Measurements from ENCODE around the gene CSAG2. TPM values are rescaled to one million over a fixed set of nuclear protein-coding genes. Genes with fewer than 3 reads are reported as not detected.

Gene CSAG2
- total RNA-seq, 2 donors from 2014 or later: 0.35 TPM; not detected in 1

GRCh38 chrX:152674135-152674534, 34.9 kb downstream of the CSAG2 start:
- 80% methylated on average over 1 of the region's 2 CpGs; no CpG with 5 or more reads in 1 of the 2 experiments for WGBS, 2 experiments (ENCODE audit: insufficient coverage in 1 of 2, insufficient read length in 1 of 2)
- H3K4me1 Mint-ChIP-seq: no peaks in the 10 kb centered on the region

DNA sequence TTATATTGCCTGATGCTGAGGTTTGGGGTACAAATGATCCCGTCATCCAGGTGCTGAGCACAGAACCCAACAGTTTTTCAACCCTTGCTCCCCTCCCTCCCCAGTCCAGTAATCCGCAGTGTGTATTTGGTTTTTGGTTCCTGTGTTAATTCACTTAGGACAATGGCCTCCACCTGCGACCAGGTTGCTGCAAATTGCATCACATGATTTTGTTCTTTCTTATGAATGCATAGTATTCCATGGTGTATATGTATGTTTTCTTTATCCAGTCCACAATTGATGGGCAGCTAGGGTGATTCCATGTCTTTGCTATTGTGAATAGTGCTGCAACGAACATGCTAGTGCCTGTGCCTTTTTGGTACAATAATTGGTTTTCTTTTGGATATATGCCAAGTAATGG, 46.0 kb downstream of the CSAG2 start:
- Mint-ChIP-seq H3K36me3 (ENCODE audit: low read depth) (no peaks in the 10 kb centered on the region), H3K4me1 (no peaks in the 10 kb centered on the region), H3K9me3 (peaks cover 34% of the 10 kb centered on the region), H3K27ac (no peak overlapping the region), H3K4me3 (no peak overlapping the region), H3K27me3 (ENCODE audit: insufficient read depth) (no peaks in the 10 kb centered on the region)
- no peak for TF ChIP-seq CTCF (conservative IDR thresholded peaks at IDR 0.05)
- no peak overlapping the region for H3K4me3 ChIP-seq (ENCODE audit: low read length)
- H3K9me3 ChIP-seq (ENCODE audit: control insufficient read depth, low read length): no peaks in the 10 kb centered on the region
- H3K27ac ChIP-seq (ENCODE audit: low read depth, low read length): no peak overlapping the region
- H3K27me3 ChIP-seq (ENCODE audit: control insufficient read depth, insufficient read depth, low read length, poor library complexity, severe bottlenecking): no peaks in the 10 kb centered on the region
- no peaks in the 10 kb centered on the region for H3K36me3 ChIP-seq (ENCODE audit: control insufficient read depth, insufficient read depth, low read length)
- H3K9ac ChIP-seq (ENCODE audit: extremely low read depth, low read length, poor library complexity, severe bottlenecking): no peak overlapping the region
- WGBS, 2 experiments (ENCODE audit: insufficient coverage in 1 of 2, insufficient read length in 1 of 2): 80% methylated on average over 1 of the region's 4 CpGs; no CpG with 5 or more reads in 1 of the 2 experiments
- H3K4me1 ChIP-seq (ENCODE audit: control insufficient read depth, insufficient read depth, low read length): no peaks in the 10 kb centered on the region
- DNase-seq: no peak

More at GRCh38 chrX:152674135-152674534, 34.9 kb downstream of the CSAG2 start:
- no peaks in the 10 kb centered on the region for H3K4me1 ChIP-seq (ENCODE audit: control insufficient read depth, insufficient read depth, low read length)
- Mint-ChIP-seq H3K9me3 (peaks cover 45% of the 10 kb centered on the region), H3K27me3 (ENCODE audit: insufficient read depth) (peaks cover 19% of the 10 kb centered on the region), H3K27ac (no peak overlapping the region), H3K36me3 (ENCODE audit: low read depth) (no peaks in the 10 kb centered on the region), H3K4me3 (no peak overlapping the region)
- no peak for DNase-seq
- H3K27me3 ChIP-seq (ENCODE audit: control insufficient read depth, insufficient read depth, low read length, poor library complexity, severe bottlenecking): no peaks in the 10 kb centered on the region
- H3K36me3 ChIP-seq (ENCODE audit: control insufficient read depth, insufficient read depth, low read length): no peaks in the 10 kb centered on the region
- H3K27ac ChIP-seq (ENCODE audit: low read depth, low read length): no peak overlapping the region
- TF ChIP-seq CTCF (conservative IDR thresholded peaks at IDR 0.05): no peak
- no peaks in the 10 kb centered on the region for H3K9me3 ChIP-seq (ENCODE audit: control insufficient read depth, low read length)
- H3K4me3 ChIP-seq (ENCODE audit: low read length): no peak overlapping the region
- H3K9ac ChIP-seq (ENCODE audit: extremely low read depth, low read length, poor library complexity, severe bottlenecking): no peak overlapping the region

- no peak overlapping the region for H3K4me3 ChIP-seq (ENCODE audit: low read length)
- peak; percentile 64 for TF ChIP-seq CTCF (conservative IDR thresholded peaks at IDR 0.05)
- no peak overlapping the region for H3K27ac ChIP-seq (ENCODE audit: low read depth, low read length)
- H3K4me1 Mint-ChIP-seq: no peaks in the 10 kb centered on the region
- no peaks in the 10 kb centered on the region for H3K9me3 ChIP-seq (ENCODE audit: control insufficient read depth, low read length)
- H3K4me3 Mint-ChIP-seq: no peak overlapping the region
- no peaks in the 10 kb centered on the region for H3K27me3 ChIP-seq (ENCODE audit: control insufficient read depth, insufficient read depth, low read length, poor library complexity, severe bottlenecking)
- H3K36me3 ChIP-seq (ENCODE audit: control insufficient read depth, insufficient read depth, low read length): no peaks in the 10 kb centered on the region
- H3K27ac Mint-ChIP-seq: no peak overlapping the region
- peaks cover 36% of the 10 kb centered on the region for H3K9me3 Mint-ChIP-seq
- H3K36me3 Mint-ChIP-seq (ENCODE audit: low read depth): no peaks in the 10 kb centered on the region
- 67% methylated on average over 2 of the region's 2 CpGs; no CpG with 5 or more reads in 1 of the 2 experiments for WGBS, 2 experiments (ENCODE audit: insufficient coverage in 1 of 2, insufficient read length in 1 of 2)
- H3K4me1 ChIP-seq (ENCODE audit: control insufficient read depth, insufficient read depth, low read length): no peaks in the 10 kb centered on the region
- H3K27me3 Mint-ChIP-seq (ENCODE audit: insufficient read depth): no peaks in the 10 kb centered on the region
- DNase-seq: peak; percentile 70
- no peak overlapping the region for H3K9ac ChIP-seq (ENCODE audit: extremely low read depth, low read length, poor library complexity, severe bottlenecking)
These were observed 50.8 kb downstream of the CSAG2 start for GRCh38 chrX:152658302-152658701.

Other genes with a start within 250 kb of the CSAG2 start
- 1 to 10 TPM; 1.7 TPM for gene GABRQ, start 71.4 kb downstream of the CSAG2 start, total RNA-seq
- gene MAGEA3, start 10.5 kb downstream of the CSAG2 start, total RNA-seq: not detected
- not detected for gene MAGEA2B, start 5.4 kb upstream of the CSAG2 start, total RNA-seq
- gene CSAG1, start 24.4 kb upstream of the CSAG2 start, total RNA-seq: not detected
- not detected for gene MAGEA12, start 24.5 kb upstream of the CSAG2 start, total RNA-seq
- under 1 TPM in 1 of 2 donors, not detected in 1; 0.53 TPM for gene MAGEA2, start 44.6 kb upstream of the CSAG2 start, total RNA-seq
- gene CSAG3, start 49.9 kb upstream of the CSAG2 start, total RNA-seq: under 1 TPM in 1 of 2 donors, not detected in 1; 0.35 TPM
- gene MAGEA6, start 60.4 kb upstream of the CSAG2 start, total RNA-seq: not detected
- gene CETN2, start 121.5 kb upstream of the CSAG2 start, total RNA-seq: 10 to 100 TPM; 44.1 to 54.3 TPM
- gene NSDHL, start 121.8 kb upstream of the CSAG2 start, total RNA-seq: 10 to 100 TPM; 25.8 to 34.8 TPM
- gene ZNF185, start 188.8 kb upstream of the CSAG2 start, total RNA-seq: 10 to 100 TPM; 13.5 to 20.7 TPM